H9 (cell line): ENCODE results near the gene EP300. TPM values are rescaled to one million over a fixed set of nuclear protein-coding genes. Genes with fewer than 3 reads are reported as not detected.
A peak's percentile ranks its signal among the peaks of the same experiment; 100 is the strongest.

Experiments
- DNase-seq: peaks from one replicate; pipeline ENCODE4 v3.0.0-alpha.2; 2017
- H2AFZ ChIP-seq: one replicate; pipeline ENCODE4 v1.6.1; 2013; ENCODE audit warnings: mild to moderate bottlenecking, low read length, control low read depth, moderate library complexity
- H2AK5ac ChIP-seq: 2 replicates; pipeline ENCODE4 v1.6.1; 2013; ENCODE audit warnings: low read length, control low read depth, mixed read lengths; ENCODE audit not compliant: insufficient read length
- H2BK120ac ChIP-seq: one replicate; pipeline ENCODE4 v1.6.1; 2013; ENCODE audit warnings: low read depth, mild to moderate bottlenecking, low read length, control low read depth, inconsistent platforms; ENCODE audit not compliant: poor library complexity, severe bottlenecking
- H2BK12ac ChIP-seq: 2 replicates; pipeline ENCODE4 v1.6.1; 2013; ENCODE audit warnings: low read length, control low read depth, mixed read lengths, low read depth; ENCODE audit not compliant: insufficient read length
- H2BK15ac ChIP-seq: 2 replicates; pipeline ENCODE4 v1.6.1; 2013; ENCODE audit warnings: low read depth, low read length, control low read depth
- H2BK20ac ChIP-seq: one replicate; pipeline ENCODE4 v1.6.1; 2013; ENCODE audit warnings: low read depth, mild to moderate bottlenecking, low read length, control low read depth, inconsistent platforms; ENCODE audit not compliant: poor library complexity, severe bottlenecking
- H2BK5ac ChIP-seq: 2 replicates; pipeline ENCODE4 v1.6.1; 2013; ENCODE audit warnings: low read length, control low read depth, mixed read lengths; ENCODE audit not compliant: insufficient read length
- H3K14ac ChIP-seq: 2 replicates; pipeline ENCODE4 v1.6.1; 2013; ENCODE audit warnings: low read length, control low read depth; ENCODE audit not compliant: insufficient read depth
- H3K18ac ChIP-seq: 2 replicates; pipeline ENCODE4 v1.6.1; 2013; ENCODE audit warnings: low read depth, mild to moderate bottlenecking, mixed read lengths, low read length, control low read depth; ENCODE audit not compliant: insufficient read length
- H3K23ac ChIP-seq: 2 replicates; pipeline ENCODE4 v1.6.1; 2013; ENCODE audit warnings: low read length, control low read depth, mixed read lengths, low read depth; ENCODE audit not compliant: insufficient read length
- H3K23me2 ChIP-seq: 2 replicates; pipeline ENCODE4 v1.6.1; 2013; ENCODE audit warnings: low read depth, mild to moderate bottlenecking, mixed read lengths, low read length, control low read depth; ENCODE audit not compliant: insufficient read length, poor library complexity, severe bottlenecking
- H3K27ac ChIP-seq: 2 replicates; pipeline ENCODE4 v1.5.1; 2013; ENCODE audit warnings: low read length, control low read depth, mixed read lengths, low read depth; ENCODE audit not compliant: insufficient read length
- H3K27me3 ChIP-seq: 2 replicates; pipeline ENCODE4 v1.6.1; 2013; ENCODE audit warnings: low read length, control low read depth, inconsistent platforms; ENCODE audit not compliant: insufficient read depth
- H3K4ac ChIP-seq: 2 replicates; pipeline ENCODE4 v1.6.1; 2013; ENCODE audit warnings: low read depth, mild to moderate bottlenecking, control low read depth, inconsistent platforms, low read length, moderate library complexity
- H3K4me1 ChIP-seq: 2 replicates; pipeline ENCODE4 v1.6.1; 2013; ENCODE audit warnings: low read length, control low read depth, inconsistent platforms; ENCODE audit not compliant: insufficient read depth
- H3K4me2 ChIP-seq: 2 replicates; pipeline ENCODE4 v1.6.1; 2013; ENCODE audit warnings: low read length, control low read depth, mixed read lengths; ENCODE audit not compliant: insufficient read length, insufficient read depth
- H3K56ac ChIP-seq: 2 replicates; pipeline ENCODE4 v1.6.1; 2013; ENCODE audit warnings: low read depth, mild to moderate bottlenecking, mixed read lengths, low read length, control low read depth; ENCODE audit not compliant: insufficient read length
- H3K79me1 ChIP-seq: 2 replicates; pipeline ENCODE4 v1.6.1; 2013; ENCODE audit warnings: low read depth, mild to moderate bottlenecking, moderate library complexity, low read length, control low read depth, inconsistent platforms; ENCODE audit not compliant: insufficient read depth, poor library complexity, severe bottlenecking
- H3K79me2 ChIP-seq: 2 replicates; pipeline ENCODE4 v1.6.1; 2013; ENCODE audit warnings: low read length, control low read depth, inconsistent platforms; ENCODE audit not compliant: insufficient read depth
- H3K9ac ChIP-seq: 2 replicates; pipeline ENCODE4 v1.6.1; 2013; ENCODE audit warnings: low read length, control low read depth, mixed read lengths; ENCODE audit not compliant: insufficient read length; ENCODE audit errors: extremely low read depth
- H3K9me3 ChIP-seq: one replicate; pipeline ENCODE4 v1.6.1; 2013; ENCODE audit warnings: low read depth, low read length, inconsistent platforms; ENCODE audit not compliant: control insufficient read depth
- H3T11ph ChIP-seq: one replicate; pipeline ENCODE4 v1.6.1; 2013; ENCODE audit warnings: mild to moderate bottlenecking, low read length, control low read depth, inconsistent platforms
- H4K20me1 ChIP-seq: one replicate; pipeline ENCODE4 v1.6.1; 2013; ENCODE audit not compliant: control insufficient read depth, insufficient read length, insufficient read depth
- H4K5ac ChIP-seq: 2 replicates; pipeline ENCODE4 v1.6.1; 2013; ENCODE audit warnings: low read depth, mild to moderate bottlenecking, mixed read lengths, low read length, control low read depth; ENCODE audit not compliant: insufficient read length
- H4K8ac ChIP-seq: replicated peaks from 2 replicates; pipeline ENCODE4 v1.6.1; 2013; ENCODE audit warnings: low read length, control low read depth, mixed read lengths, low read depth; ENCODE audit not compliant: insufficient read length
- H4K91ac ChIP-seq: 2 replicates; pipeline ENCODE4 v1.6.1; 2013; ENCODE audit warnings: low read depth, mild to moderate bottlenecking, moderate library complexity, mixed read lengths, low read length, control low read depth; ENCODE audit not compliant: insufficient read length
- H3K27ac Mint-ChIP-seq, 3 experiments: 2 replicates in 2 of 3; 3 replicates in 1 of 3; pipeline ENCODE4 v1.8.0; 2020 to 2021; ENCODE audit warnings: mixed read lengths in 3 of 3, mild to moderate bottlenecking in 1 of 3, moderate library complexity in 1 of 3
- H3K27me3 Mint-ChIP-seq: 2 replicates; pipeline ENCODE4 v1.8.0; 2021; ENCODE audit warnings: low read depth, mild to moderate bottlenecking, moderate library complexity, mixed read lengths
- H3K36me3 Mint-ChIP-seq, 3 experiments: 2 replicates in 2 of 3; 3 replicates in 1 of 3; pipeline ENCODE4 v1.8.0; 2020 to 2021; ENCODE audit warnings: low read depth in 3 of 3, mixed read lengths in 3 of 3; ENCODE audit not compliant: insufficient read depth in 1 of 3
- H3K4me1 Mint-ChIP-seq, 2 experiments: 2 replicates each; pipeline ENCODE4 v1.8.0; 2020; ENCODE audit warnings: mixed read lengths in 2 of 2
- H3K4me3 Mint-ChIP-seq, 2 experiments: 2 replicates in 1 of 2; 3 replicates in 1 of 2; pipeline ENCODE4 v1.8.0; 2020 to 2021; ENCODE audit warnings: mild to moderate bottlenecking in 2 of 2, mixed read lengths in 2 of 2, moderate library complexity in 1 of 2
- H3K9me3 Mint-ChIP-seq, 2 experiments: 2 replicates in 1 of 2; 3 replicates in 1 of 2; pipeline ENCODE4 v1.8.0; 2020; ENCODE audit warnings: mild to moderate bottlenecking in 2 of 2, mixed read lengths in 2 of 2, moderate library complexity in 1 of 2
- CTCF ChIP-seq: fragments of 200-600 bp; sonication (generic); conservative IDR thresholded peaks from 3 replicates; pipeline ENCODE4 v1.8.0; 2021; ENCODE audit warnings: antibody characterized with exemption, mild to moderate bottlenecking
- WGBS: extraction: QIAGEN DNeasy Blood & Tissue Kit; methylation state at CpG from one replicate; pipeline ENCODE4 v1.1.7; 2013; ENCODE audit warnings: missing lambda C conversion rate, low lambda C conversion rate, mixed read lengths; ENCODE audit not compliant: insufficient read length; ENCODE audit errors: extremely low coverage; 5-methylcytosine and 5-hydroxymethylcytosine counted together
- long read RNA-seq: library from polyadenylated mRNA; unstranded; transcript quantifications from one replicate; pipeline ENCODE4 v2.0.0, GENCODE V29; 2020
- total RNA-seq: library from RNA; stranded (reverse); gene quantifications from 2 replicates; pipeline ENCODE4 v1.2.1, GENCODE V29; 2021

Gene EP300
- total RNA-seq: 132 and 136 TPM in 2 replicates
- long read RNA-seq, partial matches to known transcripts: 81 of 89 reads
- long read RNA-seq, other reads (novel, unspliced or antisense): 8 of 89 reads

GRCh38 chr22:41092023-41092817 is at the start of gene EP300:
EP300 (plus strand) TSS chr22:41092592; CDS start chr22:41093005, 413 bp downstream.
- H3K9ac ChIP-seq: peak within 1 kb of the TSS; percentile 89
- H3K79me2 ChIP-seq: peaks cover 46% of the 10 kb centered on the region

More at GRCh38 chr22:41092023-41092817, at the start of gene EP300:
- H2AK5ac ChIP-seq: no peak within 1 kb of the TSS
- peak within 1 kb of the TSS; percentile 97 to 99 for H3K4me3 Mint-ChIP-seq
- no peak within 1 kb of the TSS; the same call in 1 of the 2 replicates for H3K4ac ChIP-seq
- no peaks in the 10 kb centered on the region for H3K9me3 Mint-ChIP-seq
- H3K9me3 ChIP-seq: no peaks in the 10 kb centered on the region
- no peak within 1 kb of the TSS for H3K23ac ChIP-seq
- peak; percentile 29; the same call in 2 of the 3 replicates for TF ChIP-seq CTCF
- H2BK12ac ChIP-seq: peak within 1 kb of the TSS; percentile 5
- no peak within 1 kb of the TSS for H3K56ac ChIP-seq
- peak within 1 kb of the TSS; percentile 93 for H3K4me2 ChIP-seq
- peak within 1 kb of the TSS; percentile 54 for H4K5ac ChIP-seq
- peak within 1 kb of the TSS; percentile 87 for H2BK120ac ChIP-seq
- DNase-seq: peak; percentile 62
- peaks cover 14% of the 10 kb centered on the region for H3K23me2 ChIP-seq
- peak within 1 kb of the TSS; percentile 100 for H3K27ac Mint-ChIP-seq
- H3K4me1 Mint-ChIP-seq: peaks cover 35 to 37% of the 10 kb centered on the region in 2 experiments
- no peak within 1 kb of the TSS for H4K91ac ChIP-seq
- WGBS: no CpG with 5 or more reads among the region's 112 CpGs
- no peaks in the 10 kb centered on the region for H3K27me3 Mint-ChIP-seq
- peak within 1 kb of the TSS; percentile 89 for H3K27ac ChIP-seq
- H2BK15ac ChIP-seq: no peak within 1 kb of the TSS
- no peak within 1 kb of the TSS for H3T11ph ChIP-seq
- H2AFZ ChIP-seq: no peak within 1 kb of the TSS
- no peak within 1 kb of the TSS for H2BK20ac ChIP-seq
- no peak within 1 kb of the TSS for H4K8ac ChIP-seq
- peaks cover 9 to 28% (median 24%) of the 10 kb centered on the region in 3 experiments for H3K36me3 Mint-ChIP-seq
- H3K14ac ChIP-seq: peak within 1 kb of the TSS; percentile 99
- H3K18ac ChIP-seq: peak within 1 kb of the TSS; percentile 99
- H3K79me1 ChIP-seq: no peaks in the 10 kb centered on the region
- no peaks in the 10 kb centered on the region; the same call in 1 of the 2 replicates for H3K4me1 ChIP-seq
- peak within 1 kb of the TSS; percentile 96 for H2BK5ac ChIP-seq
- no peaks in the 10 kb centered on the region for H3K27me3 ChIP-seq
- H4K20me1 ChIP-seq: no peaks in the 10 kb centered on the region
